H1 (cell line): ENCODE results near the gene MOB3B. TPM values are rescaled to one million over a fixed set of nuclear protein-coding genes. Genes with fewer than 3 reads are reported as not detected.

ENCODE experiments used
- CTCF ChIA-PET: fragments of 300-600 bp; sonication (Branson Sonifier 250); formaldehyde crosslinking; loops from one replicate; lab custom pipeline; 2021; ENCODE audit not compliant: partially characterized antibody; lab: Charles Lee
- POLR2A ChIA-PET: fragments of 300-600 bp; sonication (Branson Sonifier 250); formaldehyde crosslinking; loops from one replicate; lab custom pipeline; 2021; ENCODE audit warnings: inconsistent platforms; ENCODE audit not compliant: partially characterized antibody; lab: Charles Lee
- DNase-seq, 2 experiments: peaks; one replicate each; pipeline versions ENCODE4 v3.0.0 to v3.0.0-alpha.2; 2010 to 2022; ENCODE audit warnings: low spot score in 2 of 2, low read depth in 1 of 2, mixed read lengths in 1 of 2
- FAIRE-seq: peaks from 2 replicates; lab custom pipeline; 2011; peaks lifted over from hg19 to GRCh38; lab: Jason Lieb, UNC
- H2AFZ ChIP-seq: 2 replicates; pipeline ENCODE4 v1.8.1; 2012; ENCODE audit warnings: low read length, inconsistent platforms
- H2AK5ac ChIP-seq: 2 replicates; pipeline ENCODE4 v1.6.1; 2013; ENCODE audit warnings: low read depth, low read length
- H2BK120ac ChIP-seq: replicated peaks from 2 replicates; pipeline ENCODE3; 2013; ENCODE audit warnings: low read depth, low read length, inconsistent platforms
- H2BK12ac ChIP-seq: 2 replicates; pipeline ENCODE4 v1.6.1; 2013; ENCODE audit warnings: low read depth, low read length
- H2BK15ac ChIP-seq: 2 replicates; pipeline ENCODE4 v1.6.1; 2013; ENCODE audit warnings: low read length
- H2BK20ac ChIP-seq: 2 replicates; pipeline ENCODE4 v1.6.1; 2013; ENCODE audit warnings: low read length
- H2BK5ac ChIP-seq: 2 replicates; pipeline ENCODE4 v1.6.1; 2013; ENCODE audit warnings: low read depth, low read length
- H3K14ac ChIP-seq: 2 replicates; pipeline ENCODE4 v1.6.1; 2013; ENCODE audit warnings: inconsistent platforms; ENCODE audit not compliant: insufficient read length
- H3K18ac ChIP-seq: 2 replicates; pipeline ENCODE4 v1.6.1; 2013; ENCODE audit warnings: low read length; ENCODE audit errors: extremely low read depth
- H3K23ac ChIP-seq: 2 replicates; pipeline ENCODE4 v1.6.1; 2013; ENCODE audit warnings: inconsistent platforms; ENCODE audit not compliant: insufficient read length
- H3K23me2 ChIP-seq: 2 replicates; pipeline ENCODE4 v1.6.1; 2013; ENCODE audit warnings: low read depth, low read length
- H3K27ac ChIP-seq: 2 replicates; pipeline ENCODE4 v1.6.1; 2011; ENCODE audit warnings: low read depth, low read length, inconsistent platforms
- H3K27me3 ChIP-seq, 4 experiments: replicated peaks in 1 of 4; 1 replicate in 1 of 4; 2 replicates in 3 of 4; pipeline versions ENCODE4 v1.6.1 to v1.8.1; 2011 to 2013; ENCODE audit warnings: low read length in 3 of 4, mild to moderate bottlenecking in 3 of 4, inconsistent platforms in 2 of 4, mixed read lengths in 2 of 4, moderate library complexity in 1 of 4; ENCODE audit not compliant: control insufficient read depth in 3 of 4, insufficient read depth in 3 of 4; ENCODE audit errors: extremely low read depth in 1 of 4
- H3K36me3 ChIP-seq, 4 experiments: 2 replicates each; pipeline versions ENCODE4 v1.6.1 to v1.8.1; 2011 to 2013; ENCODE audit warnings: mild to moderate bottlenecking in 4 of 4, low read length in 3 of 4, moderate library complexity in 2 of 4, control low read depth in 1 of 4, inconsistent platforms in 1 of 4; ENCODE audit not compliant: insufficient read depth in 4 of 4, control insufficient read depth in 2 of 4
- H3K4ac ChIP-seq: replicated peaks from 2 replicates; pipeline ENCODE3; 2013; ENCODE audit warnings: low read length, low read depth, mixed read lengths, inconsistent platforms; ENCODE audit not compliant: insufficient read length
- H3K4me1 ChIP-seq, 4 experiments: replicated peaks in 1 of 4; 1 replicate in 1 of 4; 2 replicates in 3 of 4; pipeline versions ENCODE4 v1.6.1 to v1.8.1; 2011 to 2013; ENCODE audit warnings: low read length in 3 of 4, inconsistent platforms in 2 of 4, mixed read lengths in 1 of 4; ENCODE audit not compliant: insufficient read depth in 4 of 4, control insufficient read depth in 3 of 4
- H3K4me2 ChIP-seq, 2 experiments: 2 replicates each; pipeline versions ENCODE4 v1.6.1 to v1.8.1; 2011 to 2013; ENCODE audit warnings: low read depth in 2 of 2, low read length in 2 of 2, control low read depth in 1 of 2, inconsistent platforms in 1 of 2, mild to moderate bottlenecking in 1 of 2; ENCODE audit not compliant: insufficient read depth in 1 of 2
- H3K4me3 ChIP-seq, 4 experiments: fragments of 200-600, 300-600 bp in 1 of 4; sonication (generic), shearing (Covaris generic), sonication (Bioruptor Twin) in 1 of 4; 2 replicates each; pipeline versions ENCODE4 v1.5.1 to v1.8.1; 2011 to 2016; ENCODE audit warnings: low read length in 4 of 4, low read depth in 3 of 4, control low read depth in 2 of 4, inconsistent platforms in 2 of 4, mild to moderate bottlenecking in 2 of 4, mixed read lengths in 1 of 4, moderate library complexity in 1 of 4; ENCODE audit not compliant: insufficient read depth in 2 of 4; ENCODE audit errors: extremely low read depth in 1 of 4
- H3K56ac ChIP-seq: replicated peaks from 2 replicates; pipeline ENCODE3; 2013; ENCODE audit warnings: low read depth, mild to moderate bottlenecking, mixed read lengths, low read length, inconsistent platforms; ENCODE audit not compliant: insufficient read length
- H3K79me1 ChIP-seq: 2 replicates; pipeline ENCODE4 v1.6.1; 2013; ENCODE audit warnings: low read depth, low read length, control low read depth
- H3K79me2 ChIP-seq, 2 experiments: 2 replicates each; pipeline versions ENCODE4 v1.6.1 to v1.8.1; 2012 to 2013; ENCODE audit warnings: low read length in 2 of 2, mild to moderate bottlenecking in 2 of 2, inconsistent platforms in 1 of 2; ENCODE audit not compliant: insufficient read depth in 2 of 2, control insufficient read depth in 1 of 2
- H3K9ac ChIP-seq, 4 experiments: replicated peaks in 1 of 4; 1 replicate in 1 of 4; 2 replicates in 3 of 4; pipeline versions ENCODE4 v1.6.1 to v1.8.1; 2011 to 2013; ENCODE audit warnings: low read depth in 3 of 4, low read length in 3 of 4, control low read depth in 2 of 4, mild to moderate bottlenecking in 2 of 4, moderate library complexity in 2 of 4, inconsistent platforms in 1 of 4; ENCODE audit errors: extremely low read depth in 1 of 4
- H3K9me3 ChIP-seq, 2 experiments: 2 replicates each; pipeline versions ENCODE4 v1.6.1 to v1.8.1; 2012 to 2013; ENCODE audit warnings: mild to moderate bottlenecking in 2 of 2, moderate library complexity in 2 of 2, control low read depth in 1 of 2, inconsistent platforms in 1 of 2, low read depth in 1 of 2, low read length in 1 of 2, mixed read lengths in 1 of 2; ENCODE audit not compliant: insufficient read depth in 2 of 2
- H4K20me1 ChIP-seq, 2 experiments: replicated peaks in 1 of 2; 2 replicates each; pipeline versions ENCODE3 to v1.8.1; 2011 to 2013; ENCODE audit warnings: inconsistent platforms in 2 of 2, low read length in 2 of 2, mild to moderate bottlenecking in 1 of 2; ENCODE audit not compliant: insufficient read depth in 2 of 2, control insufficient read depth in 1 of 2
- H4K5ac ChIP-seq: 2 replicates; pipeline ENCODE4 v1.6.1; 2013; ENCODE audit warnings: low read length, low read depth, mixed read lengths, inconsistent platforms; ENCODE audit not compliant: insufficient read length
- H4K8ac ChIP-seq: 2 replicates; pipeline ENCODE4 v1.8.0; 2013; ENCODE audit warnings: mild to moderate bottlenecking, moderate library complexity, low read length, inconsistent platforms; ENCODE audit not compliant: insufficient read depth; ENCODE audit errors: extremely low read depth
- H4K91ac ChIP-seq: replicated peaks from 2 replicates; pipeline ENCODE3; 2013; ENCODE audit warnings: low read length, mixed read lengths, inconsistent platforms; ENCODE audit not compliant: insufficient read length
- BRCA1 ChIP-seq: IDR thresholded peaks from 2 replicates; pipeline ENCODE4 v1.6.1; 2012; ENCODE audit warnings: low read depth, low read length, improper control_type of control experiment
- CBX8 ChIP-seq: fragments of 300-800, 300-1000 bp; sonication (generic); IDR thresholded peaks from 2 replicates; pipeline ENCODE4 v1.7.1; 2016; ENCODE audit warnings: low read depth, low read length, borderline replicate concordance
- CHD1 ChIP-seq: IDR thresholded peaks from 2 replicates; pipeline ENCODE4 v1.6.1; 2012; ENCODE audit warnings: low read depth, low read length, improper control_type of control experiment
- CHD2 ChIP-seq: IDR thresholded peaks from 2 replicates; pipeline ENCODE4 v1.6.1; 2012; ENCODE audit warnings: low read length, improper control_type of control experiment
- FOSL1 ChIP-seq: IDR thresholded peaks from 2 replicates; pipeline ENCODE4 v1.6.1; 2011; ENCODE audit warnings: mild to moderate bottlenecking, low read depth, low read length, moderate library complexity; ENCODE audit not compliant: insufficient read depth
- GABPA ChIP-seq: IDR thresholded peaks from 2 replicates; pipeline ENCODE4 v1.6.1; 2011; ENCODE audit warnings: mild to moderate bottlenecking, low read length, moderate library complexity, borderline replicate concordance; ENCODE audit not compliant: insufficient read depth
- GTF2F1 ChIP-seq: IDR thresholded peaks from 2 replicates; pipeline ENCODE4 v1.6.1; 2012; ENCODE audit warnings: low read depth, low read length, improper control_type of control experiment, borderline replicate concordance
- RAD21 ChIP-seq, 2 experiments: IDR thresholded peaks in 1 of 2; conservative IDR thresholded peaks in 1 of 2; 2 replicates each; pipeline ENCODE4 v1.6.1; 2011; ENCODE audit warnings: low read depth in 2 of 2, low read length in 2 of 2, improper control_type of control experiment in 1 of 2, inconsistent platforms in 1 of 2, mild to moderate bottlenecking in 1 of 2, moderate library complexity in 1 of 2
- RBBP5 ChIP-seq: IDR thresholded peaks from 2 replicates; pipeline ENCODE4 v1.7.1; 2012; ENCODE audit warnings: low read depth, mild to moderate bottlenecking, inconsistent platforms, low read length, moderate library complexity, borderline replicate concordance
- RFX5 ChIP-seq: IDR thresholded peaks from 2 replicates; pipeline ENCODE4 v1.6.1; 2011; ENCODE audit warnings: low read depth, low read length, improper control_type of control experiment, borderline replicate concordance
- RNF2 ChIP-seq: fragments of 200-900, 300-1000 bp; sonication (generic); IDR thresholded peaks from 2 replicates; pipeline ENCODE4 v1.7.1; 2016; ENCODE audit warnings: borderline replicate concordance, low read depth, mild to moderate bottlenecking, antibody characterized with exemption, low read length; ENCODE audit not compliant: poor library complexity, severe bottlenecking; ENCODE audit errors: missing control alignments
- SIRT6 ChIP-seq: IDR thresholded peaks from one replicate; pipeline ENCODE4 v1.7.1; 2012; ENCODE audit warnings: low read length, inconsistent platforms
- SRF ChIP-seq: IDR thresholded peaks from 2 replicates; pipeline ENCODE4 v1.6.1; 2011; ENCODE audit warnings: mild to moderate bottlenecking, low read depth, low read length, moderate library complexity
- TAF1 ChIP-seq: IDR thresholded peaks from 2 replicates; pipeline ENCODE4 v1.6.1; 2011; ENCODE audit warnings: mild to moderate bottlenecking, low read depth, low read length
- TAF7 ChIP-seq: optimal IDR thresholded peaks from 2 replicates; pipeline ENCODE3; 2011; ENCODE audit warnings: low read depth, mild to moderate bottlenecking, inconsistent platforms, low read length, moderate library complexity, borderline replicate concordance
- TCF12 ChIP-seq: IDR thresholded peaks from 2 replicates; pipeline ENCODE4 v1.6.1; 2011; ENCODE audit warnings: low read depth, mild to moderate bottlenecking, low read length
- polyA plus RNA-seq, 7 experiments: library from polyadenylated mRNA; depleted of rRNA in 3 of 7; stranded (reverse) in 5 of 7; unstranded in 2 of 7; fragments of >200 nt in 5 of 7; fragments of 200-250 nt in 2 of 7; gene quantifications; 1 replicate in 5 of 7; 2 replicates in 1 of 7; 4 replicates in 1 of 7; pipeline versions ENCODE4 v1.2.1 to v1.2.3, GENCODE V29; 2011 to 2013; ENCODE audit warnings: missing spikeins in 2 of 7, mixed read lengths in 2 of 7
- total RNA-seq: library from RNA; stranded (reverse); fragmentation: NEBNext Ultra II Directional; extraction: Animal tissue kit (Norgen Biotek cat#: 25700); gene quantifications from 2 replicates; pipeline ENCODE4 v1.2.1, GENCODE V29; 2021

The MOB3B gene
- total and polyA plus RNA-seq, 2 of the 8 experiments (the other 6 are each of a cell fraction or from before 2014, with no cell fraction given) = 12.7 to 16.1 TPM

DNA sequence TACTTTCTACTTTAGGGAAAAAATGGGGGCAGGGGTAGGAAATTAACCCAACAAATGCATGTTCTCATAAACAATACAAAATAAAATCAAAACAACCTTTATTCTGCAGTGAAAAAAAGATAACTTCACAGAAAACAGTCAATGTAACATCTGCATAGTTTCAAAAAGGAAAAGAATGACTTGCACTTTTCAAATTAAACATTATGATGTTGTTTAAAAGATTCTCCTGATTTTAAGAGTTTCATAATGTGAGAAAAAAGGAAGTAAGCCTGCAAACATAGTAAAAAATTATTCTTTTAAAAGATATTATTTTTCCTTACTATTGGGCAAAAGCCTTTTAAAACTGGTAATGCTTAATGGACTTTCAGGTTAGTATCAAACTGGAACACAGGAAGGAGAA is 36.1 kb upstream of the MOB3B start:
- Histone ChIP-seq H3K27me3 (no peaks in the 10 kb centered on the region), H3K27ac (no peak overlapping the region), H2BK120ac (no peak overlapping the region), H3K4me3 (no peak overlapping the region), H2BK12ac (no peak overlapping the region), H3K4me1 (no peaks in the 10 kb centered on the region), H3K18ac (no peak overlapping the region), H3K9me3 (no peaks in the 10 kb centered on the region), H2BK5ac (no peak overlapping the region), H3K23me2 (no peaks in the 10 kb centered on the region), H3K79me2 (peaks cover 0 to 30% of the 10 kb centered on the region in 2 experiments; a peak in 2 of 4 replicates), H4K20me1 (peaks cover 0 to 2% of the 10 kb centered on the region in 2 experiments), H3K9ac (no peak overlapping the region), H2BK15ac (no peak overlapping the region), H2AFZ (no peak overlapping the region), H3K23ac (no peak overlapping the region), H4K8ac (no peak overlapping the region), H3K14ac (no peak overlapping the region), H3K79me1 (no peaks in the 10 kb centered on the region), H3K36me3 (peaks cover 0 to 37% (median 4%) of the 10 kb centered on the region in 4 experiments; a peak in 3 of 8 replicates), H2AK5ac (no peak overlapping the region), H4K91ac (no peak overlapping the region), H4K5ac (no peak overlapping the region), H2BK20ac (no peak overlapping the region), H3K4me2 (no peak overlapping the region), H3K4ac (no peak overlapping the region), H3K56ac (no peak overlapping the region)
- FAIRE-seq (no peak), DNase-seq (no peak)
- POLR2A ChIA-PET = no interaction called here
- CTCF ChIA-PET = no interaction called here
- TF ChIP-seq RAD21 (IDR thresholded peaks at IDR 0.05 in 1 of 2, conservative IDR thresholded peaks at IDR 0.05 in 1 of 2; ENCODE audit: low read depth in 2 of 2, low read length in 2 of 2) = no peak
- no peak for TF ChIP-seq RBBP5
- TF ChIP-seq BRCA1 = no peak
- TF ChIP-seq CBX8 = no peak
- no peak for TF ChIP-seq GABPA
- TF ChIP-seq TAF7 = no peak
- TF ChIP-seq TAF1 = no peak
- TF ChIP-seq CHD1 = no peak
- TF ChIP-seq TCF12 = no peak
- TF ChIP-seq RFX5 = no peak
- no peak for TF ChIP-seq SIRT6
- no peak for TF ChIP-seq SRF
- no peak for TF ChIP-seq FOSL1
- TF ChIP-seq CHD2 = no peak
- no peak for TF ChIP-seq RNF2
- no peak for TF ChIP-seq GTF2F1
